ENCODE measurements around the gene TMEM184A.
"Not testable (repeated sequence)": the region's sequence is repeated elsewhere in the genome, so short reads cannot be mapped to it uniquely, and the experiment has no call there.

TMEM184A gene

GRCh38 chr7:1588978-1589377 lies 33.0 kb upstream of the TMEM184A start:
- no peak for DNase-seq

- DNase-seq = peak; percentile 4
Measured at GRCh38 chr7:1587738-1588137, 31.7 kb upstream of the TMEM184A start.

- DNase-seq = no peak
Measured at GRCh38 chr7:1586827-1587705, 31.1 kb upstream of the TMEM184A start.

- no peak for DNase-seq
Measured at GRCh38 chr7:1586126-1586826, 30.3 kb upstream of the TMEM184A start.

GRCh38 chr7:1585142-1585981 lies 29.4 kb upstream of the TMEM184A start:
- DNase-seq = no peak

- no peak for DNase-seq
Measured at GRCh38 chr7:1584700-1585099, 28.7 kb upstream of the TMEM184A start.

GRCh38 chr7:1583241-1583930 lies 27.4 kb upstream of the TMEM184A start:
- not testable (repeated sequence) for DNase-seq

GRCh38 chr7:1580422-1581030 lies 24.5 kb upstream of the TMEM184A start:
- DNase-seq = no peak

- peak; percentile 34 for DNase-seq
Measured at GRCh38 chr7:1579481-1580421, 23.7 kb upstream of the TMEM184A start.

GRCh38 chr7:1578513-1578912 lies 22.5 kb upstream of the TMEM184A start:
- no peak for DNase-seq

- no peak for DNase-seq
Measured at GRCh38 chr7:1576521-1577253, 20.7 kb upstream of the TMEM184A start.

GRCh38 chr7:1575809-1576208 lies 19.8 kb upstream of the TMEM184A start:
- DNase-seq = no peak

GRCh38 chr7:1572111-1572822 lies 16.3 kb upstream of the TMEM184A start:
- DNase-seq = no peak

GRCh38 chr7:1569833-1570632 lies 14.0 kb upstream of the TMEM184A start, which contains the start of gene PSMG3:
Gene PSMG3 (minus strand): TSS chr7:1570032. CDS start chr7:1569339, 693 bp downstream.
- peak; percentile 92 for DNase-seq

GRCh38 chr7:1569440-1569832 lies 13.4 kb upstream of the TMEM184A start:
- DNase-seq = no peak

GRCh38 chr7:1569016-1569415 lies 13.0 kb upstream of the TMEM184A start:
- no peak for DNase-seq

GRCh38 chr7:1567896-1568510 lies 12.0 kb upstream of the TMEM184A start:
- DNase-seq = no peak

Measured in NCI-H2171 (cell line).